WTC11 (cell line): Measurements from ENCODE around the gene ZSCAN18.

ENCODE experiments used
- AFF4 ChIP-seq: sonication (generic); formaldehyde crosslinking; IDR thresholded peaks from 2 replicates; pipeline ENCODE4 v1.8.1; 2023; ENCODE audit warnings: mild to moderate bottlenecking, missing genetic modification reagents, borderline replicate concordance
- MXD4 ChIP-seq: fragments of 250-450 bp; sonication (Bioruptor Pico); IDR thresholded peaks from 2 replicates; pipeline ENCODE4 v1.8.0; 2021; ENCODE audit warnings: mild to moderate bottlenecking, moderate library complexity, borderline replicate concordance
- OVOL2 ChIP-seq: fragments of 250-450 bp; sonication (Bioruptor Pico); IDR thresholded peaks from 2 replicates; pipeline ENCODE4 v1.9.0; 2021; ENCODE audit warnings: mild to moderate bottlenecking, borderline replicate concordance
- TF ChIP-seq, protein P1 (sequence below): fragments of 200-600 bp; IDR thresholded peaks from 2 replicates; pipeline ENCODE4 v1.8.0; 2022; ENCODE audit warnings: antibody characterized with exemption
- TF ChIP-seq, protein P2 (sequence below): sonication (generic); formaldehyde crosslinking; IDR thresholded peaks from 2 replicates; pipeline ENCODE4 v1.8.1; 2022; ENCODE audit warnings: mild to moderate bottlenecking, moderate library complexity, missing genetic modification reagents
- TF ChIP-seq, protein P3 (sequence below): sonication (generic); formaldehyde crosslinking; IDR thresholded peaks from 2 replicates; pipeline ENCODE4 v1.8.0; 2022; ENCODE audit warnings: mild to moderate bottlenecking, missing genetic modification reagents

DNA sequence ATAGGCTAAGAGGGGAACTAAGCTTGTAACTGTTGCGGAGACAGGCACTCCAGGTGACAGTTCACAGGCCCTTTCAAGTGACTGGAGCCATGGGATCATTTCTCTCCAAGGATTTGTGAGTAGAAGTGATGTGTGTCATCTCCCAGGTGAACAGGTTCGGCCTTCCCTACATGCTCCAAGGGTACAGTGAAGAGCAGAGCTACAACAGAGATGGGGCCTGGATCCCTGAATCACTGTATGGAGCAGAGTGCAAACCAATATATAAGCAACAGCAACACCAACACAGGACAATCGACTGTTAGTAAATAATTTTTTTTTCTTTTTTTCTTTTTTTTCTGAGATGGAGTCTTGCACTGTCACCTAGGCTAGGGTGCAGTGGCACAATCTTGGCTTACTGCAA lies 15.0 kb downstream of the ZSCAN18 start:
- TF ChIP-seq, protein P1, sequence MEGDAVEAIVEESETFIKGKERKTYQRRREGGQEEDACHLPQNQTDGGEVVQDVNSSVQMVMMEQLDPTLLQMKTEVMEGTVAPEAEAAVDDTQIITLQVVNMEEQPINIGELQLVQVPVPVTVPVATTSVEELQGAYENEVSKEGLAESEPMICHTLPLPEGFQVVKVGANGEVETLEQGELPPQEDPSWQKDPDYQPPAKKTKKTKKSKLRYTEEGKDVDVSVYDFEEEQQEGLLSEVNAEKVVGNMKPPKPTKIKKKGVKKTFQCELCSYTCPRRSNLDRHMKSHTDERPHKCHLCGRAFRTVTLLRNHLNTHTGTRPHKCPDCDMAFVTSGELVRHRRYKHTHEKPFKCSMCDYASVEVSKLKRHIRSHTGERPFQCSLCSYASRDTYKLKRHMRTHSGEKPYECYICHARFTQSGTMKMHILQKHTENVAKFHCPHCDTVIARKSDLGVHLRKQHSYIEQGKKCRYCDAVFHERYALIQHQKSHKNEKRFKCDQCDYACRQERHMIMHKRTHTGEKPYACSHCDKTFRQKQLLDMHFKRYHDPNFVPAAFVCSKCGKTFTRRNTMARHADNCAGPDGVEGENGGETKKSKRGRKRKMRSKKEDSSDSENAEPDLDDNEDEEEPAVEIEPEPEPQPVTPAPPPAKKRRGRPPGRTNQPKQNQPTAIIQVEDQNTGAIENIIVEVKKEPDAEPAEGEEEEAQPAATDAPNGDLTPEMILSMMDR, result no peak
- TF ChIP-seq OVOL2 (CRISPR knock-in tag) (no peak), AFF4 (no peak), MXD4 (CRISPR knock-in tag) (no peak)
- TF ChIP-seq, protein P2, sequence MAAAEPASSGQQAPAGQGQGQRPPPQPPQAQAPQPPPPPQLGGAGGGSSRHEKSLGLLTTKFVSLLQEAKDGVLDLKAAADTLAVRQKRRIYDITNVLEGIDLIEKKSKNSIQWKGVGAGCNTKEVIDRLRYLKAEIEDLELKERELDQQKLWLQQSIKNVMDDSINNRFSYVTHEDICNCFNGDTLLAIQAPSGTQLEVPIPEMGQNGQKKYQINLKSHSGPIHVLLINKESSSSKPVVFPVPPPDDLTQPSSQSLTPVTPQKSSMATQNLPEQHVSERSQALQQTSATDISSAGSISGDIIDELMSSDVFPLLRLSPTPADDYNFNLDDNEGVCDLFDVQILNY (CRISPR knock-in tag), result no peak
- TF ChIP-seq, protein P3, sequence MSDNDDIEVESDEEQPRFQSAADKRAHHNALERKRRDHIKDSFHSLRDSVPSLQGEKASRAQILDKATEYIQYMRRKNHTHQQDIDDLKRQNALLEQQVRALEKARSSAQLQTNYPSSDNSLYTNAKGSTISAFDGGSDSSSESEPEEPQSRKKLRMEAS (CRISPR knock-in tag), result no peak
